Neural progenitor cell (in vitro differentiated cells): ENCODE data around the gene HDAC7.

Experiments used
- CTCF ChIP-seq: fragments of 200-600 bp; sonication (generic); IDR thresholded peaks from 2 replicates; pipeline ENCODE4 v1.5.1; 2017; ENCODE audit warnings: antibody characterized with exemption, mild to moderate bottlenecking
- EZH2 ChIP-seq: fragments of 200-600 bp; sonication (generic); IDR thresholded peaks from 2 replicates; pipeline ENCODE4 v1.6.1; 2017; ENCODE audit warnings: antibody characterized with exemption, mild to moderate bottlenecking, moderate library complexity
- EZH2phosphoT487 ChIP-seq: fragments of 200-600 bp; sonication (generic); IDR thresholded peaks from 2 replicates; pipeline ENCODE4 v1.6.1; 2017; ENCODE audit warnings: antibody characterized with exemption

- TF ChIP-seq CTCF (no peak), EZH2phosphoT487 (no peak), EZH2 (no peak)
Measured at GRCh38 chr12:47829584-47829983, 9.9 kb upstream of the HDAC7 start.
